PC-3 (cell line): ENCODE results near the gene AGTRAP. TPM values are rescaled to one million over a fixed set of nuclear protein-coding genes. Genes with fewer than 3 reads are reported as not detected.

Source experiments
- ATAC-seq: fragments of 200-7000 bp; cut with Tn5 transposase; 2 replicates; pipeline ENCODE4 v1.9.1; 2020; ENCODE audit warnings: mild to moderate bottlenecking, moderate library complexity
- BruUV-seq: library from RNA; stranded (reverse); fragments of 400-500 nt; replicated peaks from 2 replicates; lab custom pipeline; 2021; lab: Mats Ljungman, UMichigan
- CTCF ChIA-PET: fragments of 300-600 bp; sonication (Branson Sonifier 250); formaldehyde crosslinking; loops from one replicate; lab custom pipeline; 2022; ENCODE audit warnings: antibody characterized with exemption; lab: Charles Lee
- POLR2A ChIA-PET: fragments of 300-600 bp; sonication (Branson Sonifier 250); formaldehyde crosslinking; loops from one replicate; lab custom pipeline; 2022; ENCODE audit warnings: antibody characterized with exemption; ENCODE audit not compliant: unreplicated experiment; lab: Charles Lee
- DNase-seq: peaks from one replicate; pipeline ENCODE4 v3.0.0-alpha.2; 2015
- H2AFZ ChIP-seq: fragments of 300-600 bp; sonication (generic); 2 replicates; pipeline ENCODE4 v1.6.0; 2016; ENCODE audit warnings: antibody characterized with exemption, low read length
- H3F3A ChIP-seq: fragments of 300-600 bp; sonication (generic); one replicate; pipeline ENCODE4 v1.6.0; 2017; ENCODE audit warnings: antibody characterized with exemption, low read length, control low read depth, mild to moderate bottlenecking; ENCODE audit not compliant: unreplicated experiment
- H3K27ac ChIP-seq: fragments of 300-600 bp; sonication (generic); 2 replicates; pipeline ENCODE4 v1.5.1; 2016; ENCODE audit warnings: mild to moderate bottlenecking, low read length
- H3K27me3 ChIP-seq: fragments of 300-600 bp; sonication (generic); 2 replicates; pipeline ENCODE4 v1.6.1; 2016; ENCODE audit warnings: low read length, mixed read lengths
- H3K36me3 ChIP-seq: fragments of 300-600 bp; sonication (generic); 2 replicates; pipeline ENCODE4 v1.6.1; 2016; ENCODE audit warnings: low read depth, mixed run types, low read length, mixed read lengths
- H3K4me1 ChIP-seq: fragments of 300-600 bp; sonication (generic); 2 replicates; pipeline ENCODE4 v1.5.1; 2016; ENCODE audit warnings: low read length; ENCODE audit not compliant: insufficient read depth
- H3K4me2 ChIP-seq: fragments of 300-600 bp; sonication (generic); 2 replicates; pipeline ENCODE4 v1.6.0; 2016; ENCODE audit warnings: low read length
- H3K4me3 ChIP-seq: fragments of 300-600 bp; sonication (generic); 2 replicates; pipeline ENCODE4 v1.5.1; 2016; ENCODE audit warnings: mild to moderate bottlenecking, low read length, mixed read lengths
- H3K79me2 ChIP-seq: fragments of 300-600 bp; sonication (generic); 2 replicates; pipeline ENCODE4 v1.6.1; 2017; ENCODE audit warnings: low read length, mixed read lengths
- H3K9ac ChIP-seq: fragments of 300-600 bp; sonication (generic); 2 replicates; pipeline ENCODE4 v1.6.0; 2016; ENCODE audit warnings: mild to moderate bottlenecking, low read length
- H3K9me2 ChIP-seq: fragments of 300-600 bp; sonication (generic); replicated peaks from 2 replicates; pipeline ENCODE4 v1.6.1; 2016; ENCODE audit warnings: mixed run types, low read length, mixed read lengths
- H3K9me3 ChIP-seq: fragments of 300-600 bp; sonication (generic); 2 replicates; pipeline ENCODE4 v1.6.1; 2016; ENCODE audit warnings: low read length, mixed read lengths
- H4K20me1 ChIP-seq: fragments of 300-600 bp; sonication (generic); 2 replicates; pipeline ENCODE4 v1.6.1; 2016; ENCODE audit warnings: low read length, mixed read lengths
- CTCF ChIP-seq: fragments of 300-600 bp; sonication (generic); conservative IDR thresholded peaks from 2 replicates; pipeline ENCODE4 v1.5.1; 2017; ENCODE audit warnings: antibody characterized with exemption, low read depth, mild to moderate bottlenecking, low read length
- EZH2 ChIP-seq: fragments of 300-600 bp; sonication (generic); IDR thresholded peaks from one replicate; pipeline ENCODE4 v1.6.1; 2017; ENCODE audit warnings: antibody characterized with exemption, mild to moderate bottlenecking, low read length; ENCODE audit not compliant: unreplicated experiment
- EZH2phosphoT487 ChIP-seq: fragments of 300-600 bp; sonication (generic); IDR thresholded peaks from 2 replicates; pipeline ENCODE4 v1.6.1; 2018; ENCODE audit warnings: mild to moderate bottlenecking, antibody characterized with exemption, low read length, borderline replicate concordance
- intact Hi-C: fragments of 100-400 bp; cut with micrococcal nuclease; formaldehyde crosslinking; loops from 2 replicates; pipeline ENCODE4 v1.9.0; 2023
- total RNA-seq: library from RNA; depleted of rRNA; stranded (reverse); fragments of >200 nt; gene quantifications from 2 replicates; pipeline ENCODE4 v1.2.3, GENCODE V29; 2014

Gene AGTRAP
- total RNA-seq, 1 experiment from 2014 or later = 73.5 TPM

DNA sequence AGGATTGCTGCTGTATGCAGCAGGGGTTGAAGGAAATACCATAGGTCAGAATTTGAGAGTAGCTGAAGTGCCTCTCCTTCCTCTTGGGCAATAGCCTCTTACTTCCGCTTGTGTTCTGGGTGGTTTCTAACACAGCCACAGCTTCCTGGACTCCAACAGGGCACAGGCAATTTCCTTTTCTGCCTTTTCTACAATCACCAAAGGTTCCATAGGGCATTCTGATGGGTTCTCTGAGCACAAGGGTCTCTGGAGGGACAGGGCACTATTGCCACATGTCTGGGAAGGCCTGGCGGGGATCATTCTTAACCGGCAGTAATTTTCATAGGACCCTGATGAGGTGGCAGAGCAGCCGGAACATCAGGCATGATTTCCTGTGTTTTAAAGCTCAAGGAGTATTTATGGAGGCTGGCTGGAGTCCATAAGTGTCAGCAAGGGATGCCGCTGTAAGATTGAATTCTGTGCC, 5.5 kb upstream of the AGTRAP start:
- Histone ChIP-seq H3K27ac (peak overlapping the region; percentile 40; the same call in 1 of the 2 replicates), H3K9me3 (no peaks in the 10 kb centered on the region), H3K4me3 (no peak overlapping the region), H3K4me1 (peaks cover 7% of the 10 kb centered on the region; the same call in 1 of the 2 replicates), H3K79me2 (no peaks in the 10 kb centered on the region), H3F3A (no peaks in the 10 kb centered on the region), H3K4me2 (peak overlapping the region; percentile 47), H3K9me2 (no peaks in the 10 kb centered on the region), H3K27me3 (no peaks in the 10 kb centered on the region), H4K20me1 (no peaks in the 10 kb centered on the region), H2AFZ (peak overlapping the region; percentile 73), H3K36me3 (no peaks in the 10 kb centered on the region), H3K9ac (no peak overlapping the region)
- ChIA-PET CTCF (interaction anchor here (0.7 kb wide), 1 partner anchor 61 kb away, joined by 3 read pairs; no protein-coding TSS in a partner anchor), POLR2A (no interaction called here)
- intact Hi-C loops = no loop called here
- no peak for TF ChIP-seq EZH2
- no peak for TF ChIP-seq EZH2phosphoT487
- no peak for TF ChIP-seq CTCF
- DNase-seq (peak; percentile 31), ATAC-seq (peak; percentile 66)
- BruUV-seq = no TSS peak

GRCh38 chr1:11731691-11732283, 4.1 kb upstream of the AGTRAP start:
- no peak for TF ChIP-seq EZH2phosphoT487
- no peak for TF ChIP-seq CTCF
- TF ChIP-seq EZH2 = no peak
- ChIA-PET CTCF (no interaction called here), POLR2A (no interaction called here)
- Histone ChIP-seq H3K9me2 (no peaks in the 10 kb centered on the region), H3K4me2 (peak overlapping the region; percentile 82), H3K27ac (no peak overlapping the region), H3K27me3 (no peaks in the 10 kb centered on the region), H3K9me3 (no peaks in the 10 kb centered on the region), H3K36me3 (no peaks in the 10 kb centered on the region), H3K79me2 (no peaks in the 10 kb centered on the region), H3K4me3 (peak overlapping the region; percentile 60), H3F3A (no peaks in the 10 kb centered on the region), H4K20me1 (no peaks in the 10 kb centered on the region), H3K4me1 (peaks cover 7% of the 10 kb centered on the region; the same call in 1 of the 2 replicates), H3K9ac (no peak overlapping the region; the same call in 1 of the 2 replicates), H2AFZ (peak overlapping the region; percentile 46)
- no peak for ATAC-seq
- intact Hi-C loops = no loop called here
- BruUV-seq = no TSS peak
- peak; percentile 10 for DNase-seq

DNA sequence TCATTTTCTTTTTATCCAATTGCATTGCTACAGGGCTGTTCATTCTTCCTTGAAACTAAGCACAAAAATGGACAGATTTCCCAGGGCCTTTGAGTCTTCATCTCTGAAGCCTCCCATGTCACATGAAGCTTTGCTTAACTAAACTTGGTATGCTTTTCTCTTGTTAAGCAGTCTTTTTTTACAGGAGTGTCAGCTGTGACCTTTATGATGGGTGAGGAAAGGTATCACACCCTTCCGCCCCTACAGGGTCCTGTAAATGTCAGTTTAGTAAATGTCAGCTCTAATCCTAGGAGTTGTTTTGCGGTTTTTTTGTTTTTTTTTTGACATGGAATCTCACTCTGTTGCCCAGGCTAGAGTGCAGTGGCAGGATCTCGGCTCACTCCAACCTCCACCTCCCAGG, 2.6 kb upstream of the AGTRAP start:
- no peaks in the 10 kb centered on the region for H3K9me2 ChIP-seq
- BruUV-seq = no TSS peak
- no peak for DNase-seq
- no peaks in the 10 kb centered on the region for H3K9me3 ChIP-seq
- H3K27me3 ChIP-seq = no peaks in the 10 kb centered on the region
- no peak overlapping the region for H2AFZ ChIP-seq
- no peaks in the 10 kb centered on the region for H3K36me3 ChIP-seq
- no peak overlapping the region for H3K27ac ChIP-seq
- no peaks in the 10 kb centered on the region for H3F3A ChIP-seq
- TF ChIP-seq EZH2 (no peak), CTCF (no peak), EZH2phosphoT487 (no peak)
- ATAC-seq = no peak
- no peaks in the 10 kb centered on the region for H4K20me1 ChIP-seq
- intact Hi-C loops = no loop called here
- no peak overlapping the region for H3K9ac ChIP-seq
- H3K4me3 ChIP-seq = no peak overlapping the region
- H3K4me1 ChIP-seq = peaks cover 16% of the 10 kb centered on the region
- peaks cover 5% of the 10 kb centered on the region for H3K79me2 ChIP-seq
- POLR2A ChIA-PET = no interaction called here
- CTCF ChIA-PET = no interaction called here
- no peak overlapping the region for H3K4me2 ChIP-seq
